Measurements from ENCODE around the gene EBLN2. TPM values are rescaled to one million over a fixed set of nuclear protein-coding genes. Genes with fewer than 3 reads are reported as not detected.

EBLN2 gene
- polyA plus RNA-seq, 3 donors = 0.27 to 4.6 (median 0.40) TPM

DNA sequence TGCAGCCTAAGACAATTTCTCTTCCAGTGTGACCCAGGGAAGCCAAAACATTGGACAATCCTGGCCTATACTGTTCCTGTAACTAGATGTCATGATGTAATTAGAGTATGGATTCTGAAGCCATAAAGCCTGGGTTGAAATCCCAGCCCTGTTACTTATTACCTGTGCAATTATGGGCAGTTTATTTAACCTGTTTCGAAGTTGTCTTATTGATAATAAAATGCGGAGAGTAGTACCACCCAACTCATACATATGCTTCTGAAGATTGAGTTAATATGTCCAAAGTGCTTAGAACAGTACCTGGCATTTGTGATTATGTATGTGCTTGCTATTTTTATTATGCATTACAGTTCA lies 34.7 kb upstream of the EBLN2 start:
- H3K9me3 ChIP-seq (replicated peaks in 1 of 2; ENCODE audit: control insufficient read depth in 1 of 2, insufficient read depth in 1 of 2, low read length in 2 of 2) = no peaks in the 10 kb centered on the region
- peaks cover 0 to 1% (median 0%) of the 10 kb centered on the region in 7 donors for H3K9me3 Mint-ChIP-seq
- no peak overlapping the region for H3K4me3 Mint-ChIP-seq
- no peaks in the 10 kb centered on the region for H3K4me1 ChIP-seq (ENCODE audit: control insufficient read depth in 1 of 2, insufficient read depth in 2 of 2, low read length in 2 of 2)
- H3K9ac ChIP-seq (ENCODE audit: insufficient read depth, low read length, poor library complexity, severe bottlenecking) = no peak overlapping the region
- peaks cover 0 to 9% of the 10 kb centered on the region in 2 donors for H3K36me3 ChIP-seq (replicated peaks in 1 of 2; ENCODE audit: control insufficient read depth in 1 of 2, insufficient read depth in 2 of 2, low read length in 2 of 2)
- no CpG with 5 or more reads among the region's 2 CpGs for WGBS (ENCODE audit: insufficient coverage)
- DNase-seq = no peak
- H4K20me1 ChIP-seq (ENCODE audit: insufficient read depth, low read length) = peaks cover 98% of the 10 kb centered on the region
- intact Hi-C loops (cut with micrococcal nuclease) = no loop called here
- TF ChIP-seq, protein P1, sequence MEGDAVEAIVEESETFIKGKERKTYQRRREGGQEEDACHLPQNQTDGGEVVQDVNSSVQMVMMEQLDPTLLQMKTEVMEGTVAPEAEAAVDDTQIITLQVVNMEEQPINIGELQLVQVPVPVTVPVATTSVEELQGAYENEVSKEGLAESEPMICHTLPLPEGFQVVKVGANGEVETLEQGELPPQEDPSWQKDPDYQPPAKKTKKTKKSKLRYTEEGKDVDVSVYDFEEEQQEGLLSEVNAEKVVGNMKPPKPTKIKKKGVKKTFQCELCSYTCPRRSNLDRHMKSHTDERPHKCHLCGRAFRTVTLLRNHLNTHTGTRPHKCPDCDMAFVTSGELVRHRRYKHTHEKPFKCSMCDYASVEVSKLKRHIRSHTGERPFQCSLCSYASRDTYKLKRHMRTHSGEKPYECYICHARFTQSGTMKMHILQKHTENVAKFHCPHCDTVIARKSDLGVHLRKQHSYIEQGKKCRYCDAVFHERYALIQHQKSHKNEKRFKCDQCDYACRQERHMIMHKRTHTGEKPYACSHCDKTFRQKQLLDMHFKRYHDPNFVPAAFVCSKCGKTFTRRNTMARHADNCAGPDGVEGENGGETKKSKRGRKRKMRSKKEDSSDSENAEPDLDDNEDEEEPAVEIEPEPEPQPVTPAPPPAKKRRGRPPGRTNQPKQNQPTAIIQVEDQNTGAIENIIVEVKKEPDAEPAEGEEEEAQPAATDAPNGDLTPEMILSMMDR (IDR thresholded peaks at IDR 0.05) = no peak
- no peak overlapping the region for H3K4me2 ChIP-seq (replicated peaks; ENCODE audit: extremely low read depth, low read length, poor library complexity, severe bottlenecking)
- H3K79me2 ChIP-seq (ENCODE audit: insufficient read depth, low read length) = peaks cover 100% of the 10 kb centered on the region
- no peak overlapping the region for H3K4me3 ChIP-seq (replicated peaks in 1 of 3; ENCODE audit: low read depth in 2 of 3, low read length in 3 of 3)
- H3K36me3 Mint-ChIP-seq = peaks cover 10 to 27% of the 10 kb centered on the region in 2 donors
- no peak overlapping the region for H3K27ac ChIP-seq (ENCODE audit: low read depth in 1 of 2, low read length in 2 of 2)
- H3K27me3 Mint-ChIP-seq (ENCODE audit: low read depth in 3 of 3) = peaks cover 0 to 2% (median 0%) of the 10 kb centered on the region in 3 donors
- no peaks in the 10 kb centered on the region for H3K27me3 ChIP-seq (ENCODE audit: control insufficient read depth in 2 of 2, insufficient read depth in 2 of 2, low read length in 2 of 2)
- H3K4me1 Mint-ChIP-seq = peaks cover 21% of the 10 kb centered on the region
- H2AFZ ChIP-seq (ENCODE audit: insufficient read depth, low read depth, low read length, poor library complexity, severe bottlenecking) = no peak overlapping the region
- peak overlapping the region in 1 of 7 donors; percentile 17 for H3K27ac Mint-ChIP-seq

DNA sequence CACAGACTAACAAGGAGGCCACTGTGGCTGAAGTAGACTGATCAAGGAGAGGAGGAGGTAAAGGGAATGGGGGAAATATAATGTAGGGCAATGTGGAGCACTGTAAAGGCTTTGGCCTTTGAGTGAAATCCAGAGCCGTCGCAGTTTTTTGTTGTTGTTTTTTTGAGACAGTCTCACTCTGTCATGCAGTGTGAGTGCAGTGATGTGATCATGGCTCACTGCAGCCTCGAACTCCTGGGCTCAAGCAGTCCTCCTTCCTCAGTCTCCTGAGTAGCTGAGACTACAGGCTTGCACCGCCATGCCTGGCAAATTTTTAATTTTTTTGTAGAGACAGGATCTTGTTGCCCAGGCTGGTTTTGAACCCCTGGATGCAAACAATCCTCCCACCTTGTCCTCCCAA lies 32.7 kb upstream of the EBLN2 start:
- H3K27me3 Mint-ChIP-seq (ENCODE audit: low read depth in 3 of 3) = peaks cover 0 to 2% (median 0%) of the 10 kb centered on the region in 3 donors
- WGBS (ENCODE audit: insufficient coverage) = 78% methylated on average over 3 of the region's 4 CpGs
- no peaks in the 10 kb centered on the region for H3K9me3 ChIP-seq (replicated peaks in 1 of 2; ENCODE audit: control insufficient read depth in 1 of 2, insufficient read depth in 1 of 2, low read length in 2 of 2)
- peaks cover 0 to 9% of the 10 kb centered on the region in 2 donors for H3K36me3 ChIP-seq (replicated peaks in 1 of 2; ENCODE audit: control insufficient read depth in 1 of 2, insufficient read depth in 2 of 2, low read length in 2 of 2)
- intact Hi-C loops (cut with micrococcal nuclease) = no loop called here
- H3K4me3 ChIP-seq (replicated peaks in 1 of 3; ENCODE audit: low read depth in 2 of 3, low read length in 3 of 3) = no peak overlapping the region
- H3K27ac Mint-ChIP-seq = peak overlapping the region in 2 of 7 donors; percentile 34 to 36
- H3K27me3 ChIP-seq (ENCODE audit: control insufficient read depth in 2 of 2, insufficient read depth in 2 of 2, low read length in 2 of 2) = no peaks in the 10 kb centered on the region
- no peaks in the 10 kb centered on the region for H3K4me1 ChIP-seq (ENCODE audit: control insufficient read depth in 1 of 2, insufficient read depth in 2 of 2, low read length in 2 of 2)
- no peak overlapping the region for H3K4me2 ChIP-seq (replicated peaks; ENCODE audit: extremely low read depth, low read length, poor library complexity, severe bottlenecking)
- no peak for DNase-seq
- peaks cover 0 to 1% (median 0%) of the 10 kb centered on the region in 7 donors for H3K9me3 Mint-ChIP-seq
- no peak overlapping the region for H3K4me3 Mint-ChIP-seq
- TF ChIP-seq, protein P1 (IDR thresholded peaks at IDR 0.05) = no peak
- no peak overlapping the region for H2AFZ ChIP-seq (ENCODE audit: insufficient read depth, low read depth, low read length, poor library complexity, severe bottlenecking)
- H3K4me1 Mint-ChIP-seq = peaks cover 27% of the 10 kb centered on the region
- H3K79me2 ChIP-seq (ENCODE audit: insufficient read depth, low read length) = peaks cover 100% of the 10 kb centered on the region
- no peak overlapping the region for H3K9ac ChIP-seq (ENCODE audit: insufficient read depth, low read length, poor library complexity, severe bottlenecking)
- H3K36me3 Mint-ChIP-seq = peaks cover 4 to 19% of the 10 kb centered on the region in 2 donors
- H3K27ac ChIP-seq (ENCODE audit: low read depth in 1 of 2, low read length in 2 of 2) = peak overlapping the region in 1 of 2 donors; percentile 30
- H4K20me1 ChIP-seq (ENCODE audit: insufficient read depth, low read length) = peaks cover 98% of the 10 kb centered on the region

Data from CD14-positive monocyte (primary cell).